Left kidney (tissue), 2 donors: ENCODE measurements around the gene NFKBIL1. TPM values are rescaled to one million over a fixed set of nuclear protein-coding genes. Genes with fewer than 3 reads are reported as not detected.

Experiments used
- DNase-seq: peaks from one replicate; pipeline ENCODE4 v3.0.0-alpha.2; 2013
- polyA plus RNA-seq: library from polyadenylated mRNA; unstranded; fragments of 120-200 nt; gene quantifications from one replicate; pipeline ENCODE4 v1.2.1, GENCODE V29; 2013; ENCODE audit not compliant: insufficient read length

NFKBIL1 gene
- polyA plus RNA-seq, 1 donor, result 15.7 TPM

DNA sequence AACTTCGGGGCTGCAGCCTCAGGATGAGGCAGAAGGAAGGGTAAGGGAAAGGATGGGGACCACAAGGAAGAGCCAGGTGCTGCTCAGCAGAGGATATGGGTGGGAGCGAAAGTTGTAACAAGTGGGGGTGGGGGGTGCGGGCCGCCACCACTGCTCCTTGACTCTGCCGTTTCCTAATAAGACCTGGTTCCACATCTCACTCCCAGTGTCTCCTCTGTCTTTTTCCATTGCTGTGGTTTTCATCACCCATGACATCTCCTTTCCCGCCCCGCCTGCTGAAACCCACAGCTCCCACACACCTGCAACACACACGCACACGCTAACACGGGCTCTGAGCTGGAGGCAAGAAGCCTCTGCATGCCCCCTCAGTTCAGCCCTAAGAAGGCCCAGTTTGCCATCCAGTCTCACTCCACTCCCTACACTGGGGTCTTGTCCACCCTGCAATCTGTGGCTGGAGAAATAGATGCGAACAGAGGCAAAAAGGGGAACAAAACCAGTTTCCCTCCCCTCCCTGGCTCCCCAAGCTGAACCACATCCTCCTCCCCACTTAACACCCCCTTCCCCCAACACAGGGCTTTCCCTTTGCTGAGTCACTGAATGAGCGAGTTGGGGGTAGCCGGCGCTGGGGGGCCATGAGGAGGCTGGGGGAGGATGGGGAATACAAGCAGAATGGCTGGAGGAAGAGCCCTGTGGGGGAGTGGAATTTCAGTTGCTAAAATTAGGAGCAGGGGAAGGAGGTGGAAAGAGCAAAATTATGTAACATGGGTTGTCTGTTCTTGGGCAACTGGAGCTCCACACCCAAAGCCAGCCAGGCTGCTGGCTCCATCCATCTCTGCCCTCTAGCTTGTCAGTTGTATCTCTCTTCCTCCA is 11.5 kb downstream of the NFKBIL1 start:
- no peak for DNase-seq

DNA sequence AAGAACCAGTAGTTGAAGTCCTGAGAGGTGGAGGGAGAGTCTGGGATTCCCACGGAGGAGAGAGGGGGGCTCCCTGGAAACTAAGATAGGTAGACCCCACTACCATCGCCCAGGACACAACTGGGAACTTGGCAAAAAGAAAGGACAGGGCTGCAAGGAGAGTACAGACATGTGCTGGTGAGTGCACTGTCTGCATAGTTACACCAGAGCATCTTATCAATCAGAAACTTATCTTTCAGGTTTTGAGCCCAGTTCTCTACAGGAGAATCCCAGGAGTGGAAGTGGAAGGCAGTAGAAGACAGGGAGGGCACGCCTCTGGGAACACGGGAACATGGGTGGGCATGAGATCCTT is 12.2 kb downstream of the NFKBIL1 start:
- DNase-seq, result no peak

DNA sequence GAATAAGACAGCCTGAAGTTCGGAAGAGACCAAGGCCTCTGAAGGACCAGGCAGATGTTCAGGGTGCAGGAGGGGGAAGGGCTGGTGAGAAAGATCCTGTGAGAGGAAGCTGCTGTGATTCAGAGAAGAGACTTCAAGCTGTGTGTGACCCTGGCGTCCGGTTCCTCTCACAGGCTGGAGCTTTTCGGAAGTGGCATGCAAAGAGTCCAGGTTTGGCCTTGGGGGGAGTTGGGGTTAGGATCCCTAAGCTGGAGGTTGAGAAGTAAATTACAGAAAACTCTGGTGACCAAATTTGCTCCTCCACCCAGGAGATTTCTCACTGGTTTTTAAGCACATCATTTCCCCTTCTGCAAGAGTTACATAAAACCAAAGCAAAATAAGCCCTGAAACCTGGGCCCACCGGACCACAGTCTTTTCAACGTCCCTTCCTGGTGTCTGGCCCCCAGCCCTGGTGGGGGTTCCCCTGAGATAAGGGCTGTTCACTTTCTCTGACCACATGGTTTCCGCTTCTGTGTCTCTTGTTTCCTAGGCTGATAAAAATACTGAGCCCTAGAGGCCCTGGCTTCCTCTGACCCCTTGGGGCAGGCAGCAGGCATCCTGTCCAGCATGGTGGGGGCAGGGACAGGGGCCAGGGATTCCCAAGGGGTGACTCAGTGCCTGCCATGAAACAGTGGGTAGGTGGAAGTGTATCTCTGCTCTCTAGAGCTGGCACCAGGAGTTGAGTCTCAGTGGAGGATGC is 12.7 kb downstream of the NFKBIL1 start:
- DNase-seq, result no peak

DNA sequence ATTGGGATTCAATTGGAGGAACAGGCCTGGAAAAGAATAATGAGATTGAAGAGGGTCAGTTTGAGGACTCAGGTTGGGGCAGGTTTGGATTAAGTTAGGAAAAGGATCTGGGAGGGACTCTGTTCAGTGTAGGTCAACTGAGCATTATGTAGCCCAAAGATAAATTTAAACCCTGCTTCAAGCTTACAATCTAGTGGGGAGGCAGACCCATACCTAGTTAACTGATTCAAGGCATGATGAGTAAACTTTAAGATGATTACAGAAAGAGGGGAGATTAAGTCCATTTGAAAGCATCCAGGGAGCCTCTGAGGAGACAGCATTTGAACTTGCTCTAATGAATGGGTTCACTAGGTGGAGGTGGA is 13.3 kb downstream of the NFKBIL1 start:
- DNase-seq, result no peak

DNA sequence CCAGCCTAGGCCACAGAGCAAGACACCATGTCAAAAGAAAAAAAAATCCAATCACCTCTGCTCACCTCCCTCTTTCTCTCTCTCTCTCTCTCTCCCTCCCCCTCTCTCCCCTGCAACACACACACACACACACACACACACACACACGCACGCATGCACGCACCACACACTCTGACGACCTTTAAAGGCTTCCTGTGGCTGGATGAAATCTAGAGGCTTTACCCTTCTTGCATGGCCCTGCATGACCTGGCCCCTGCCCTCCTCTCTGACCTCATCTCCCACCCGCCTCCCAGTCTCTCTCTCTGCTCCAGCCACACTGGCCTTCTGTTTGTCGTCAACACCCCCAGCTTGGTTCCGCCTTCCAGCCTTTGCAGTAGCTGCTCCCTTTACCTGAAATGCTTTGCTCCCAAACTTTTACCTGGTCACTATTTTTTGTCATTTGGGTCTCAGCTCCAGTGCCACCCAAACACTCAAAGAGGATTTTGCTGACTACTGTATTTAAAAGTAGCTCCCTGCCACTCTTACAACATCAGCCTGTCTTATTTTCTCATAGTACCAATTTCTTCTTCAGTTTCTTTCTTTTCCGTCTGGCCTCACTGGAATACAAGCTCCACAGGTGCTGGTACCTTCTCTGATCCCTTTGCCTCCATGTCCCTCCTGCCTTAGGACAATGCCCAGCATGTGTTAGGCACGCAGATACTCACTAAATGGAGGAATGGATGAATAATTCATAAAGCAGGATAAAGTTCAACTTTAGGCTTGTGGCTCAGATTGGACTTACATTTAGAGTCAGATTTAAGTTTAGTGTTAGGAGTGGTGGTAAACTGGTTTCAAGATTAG is 20.3 kb downstream of the NFKBIL1 start:
- no peak for DNase-seq

DNA sequence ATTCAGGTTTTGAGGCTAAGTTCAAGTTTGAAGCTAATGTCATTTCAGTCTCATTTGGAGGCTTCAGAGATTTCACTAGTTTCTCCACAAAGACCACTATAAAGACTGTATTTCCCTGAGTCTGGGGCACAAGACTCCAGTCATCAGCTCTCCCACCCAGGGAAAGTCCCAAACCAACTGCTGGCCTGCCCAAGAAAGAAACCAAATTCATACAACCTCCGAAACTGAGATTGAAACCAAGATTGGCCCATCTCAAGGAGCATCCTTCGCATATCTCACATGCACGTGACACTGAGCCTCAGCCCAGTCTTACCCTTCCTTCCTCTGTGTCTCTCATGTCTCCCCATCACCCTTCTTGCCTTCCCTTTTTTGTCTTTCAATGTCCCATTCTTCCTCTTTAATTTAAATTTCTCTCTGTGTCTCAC is 21.1 kb downstream of the NFKBIL1 start:
- no peak for DNase-seq

DNA sequence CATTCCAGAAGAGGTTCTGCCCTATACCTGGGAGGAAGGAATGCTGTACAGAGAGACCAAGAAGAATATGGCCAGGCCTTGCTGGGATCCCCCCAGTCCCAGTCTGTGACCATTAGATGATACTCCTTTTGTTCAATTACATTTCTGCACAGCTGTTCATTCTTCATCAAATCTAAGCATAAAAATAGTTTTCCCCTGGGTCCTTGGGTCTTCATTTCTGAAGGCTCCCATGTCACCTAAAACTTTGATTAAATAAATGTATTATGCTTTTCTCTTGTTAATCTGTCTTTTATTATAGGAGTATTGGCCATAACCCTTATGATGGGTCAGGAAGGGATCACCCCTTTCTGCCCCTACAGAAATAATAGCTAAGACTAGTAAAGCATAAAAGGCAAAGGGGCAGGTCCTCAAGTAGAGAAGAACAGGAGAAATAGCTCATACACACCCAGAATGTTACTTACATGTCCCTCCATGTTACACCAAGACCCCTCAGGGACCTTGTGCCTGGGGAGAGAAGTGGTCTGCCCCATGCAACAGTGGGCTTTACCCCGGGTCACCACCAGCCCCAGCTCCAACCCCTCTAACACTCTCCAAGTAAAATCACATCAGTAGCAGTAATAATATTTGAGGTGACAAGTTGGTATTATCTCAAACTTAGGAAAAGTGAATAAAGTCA is 22.6 kb downstream of the NFKBIL1 start:
- no peak for DNase-seq

DNA sequence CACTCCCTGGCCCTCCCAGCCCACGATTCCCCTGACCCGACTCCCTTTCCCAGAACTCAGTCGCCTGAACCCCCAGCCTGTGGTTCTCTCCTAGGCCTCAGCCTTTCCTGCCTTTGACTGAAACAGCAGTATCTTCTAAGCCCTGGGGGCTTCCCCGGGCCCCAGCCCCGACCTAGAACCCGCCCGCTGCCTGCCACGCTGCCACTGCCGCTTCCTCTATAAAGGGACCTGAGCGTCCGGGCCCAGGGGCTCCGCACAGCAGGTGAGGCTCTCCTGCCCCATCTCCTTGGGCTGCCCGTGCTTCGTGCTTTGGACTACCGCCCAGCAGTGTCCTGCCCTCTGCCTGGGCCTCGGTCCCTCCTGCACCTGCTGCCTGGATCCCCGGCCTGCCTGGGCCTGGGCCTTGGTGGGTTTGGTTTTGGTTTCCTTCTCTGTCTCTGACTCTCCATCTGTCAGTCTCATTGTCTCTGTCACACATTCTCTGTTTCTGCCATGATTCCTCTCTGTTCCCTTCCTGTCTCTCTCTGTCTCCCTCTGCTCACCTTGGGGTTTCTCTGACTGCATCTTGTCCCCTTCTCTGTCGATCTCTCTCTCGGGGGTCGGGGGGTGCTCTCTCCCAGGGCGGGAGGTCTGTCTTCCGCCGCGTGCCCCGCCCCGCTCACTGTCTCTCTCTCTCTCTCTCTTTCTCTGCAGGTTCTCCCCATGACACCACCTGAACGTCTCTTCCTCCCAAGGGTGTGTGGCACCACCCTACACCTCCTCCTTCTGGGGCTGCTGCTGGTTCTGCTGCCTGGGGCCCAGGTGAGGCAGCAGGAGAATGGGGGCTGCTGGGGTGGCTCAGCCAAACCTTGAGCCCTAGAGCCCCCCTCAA is 24.9 kb downstream of the NFKBIL1 start, which contains the start of gene LTA:
Gene LTA, plus strand, starts transcription at position 249 of the 871 bp plus-strand sequence. Its CDS starts 454 bp downstream, at position 703.
- no peak for DNase-seq

DNA sequence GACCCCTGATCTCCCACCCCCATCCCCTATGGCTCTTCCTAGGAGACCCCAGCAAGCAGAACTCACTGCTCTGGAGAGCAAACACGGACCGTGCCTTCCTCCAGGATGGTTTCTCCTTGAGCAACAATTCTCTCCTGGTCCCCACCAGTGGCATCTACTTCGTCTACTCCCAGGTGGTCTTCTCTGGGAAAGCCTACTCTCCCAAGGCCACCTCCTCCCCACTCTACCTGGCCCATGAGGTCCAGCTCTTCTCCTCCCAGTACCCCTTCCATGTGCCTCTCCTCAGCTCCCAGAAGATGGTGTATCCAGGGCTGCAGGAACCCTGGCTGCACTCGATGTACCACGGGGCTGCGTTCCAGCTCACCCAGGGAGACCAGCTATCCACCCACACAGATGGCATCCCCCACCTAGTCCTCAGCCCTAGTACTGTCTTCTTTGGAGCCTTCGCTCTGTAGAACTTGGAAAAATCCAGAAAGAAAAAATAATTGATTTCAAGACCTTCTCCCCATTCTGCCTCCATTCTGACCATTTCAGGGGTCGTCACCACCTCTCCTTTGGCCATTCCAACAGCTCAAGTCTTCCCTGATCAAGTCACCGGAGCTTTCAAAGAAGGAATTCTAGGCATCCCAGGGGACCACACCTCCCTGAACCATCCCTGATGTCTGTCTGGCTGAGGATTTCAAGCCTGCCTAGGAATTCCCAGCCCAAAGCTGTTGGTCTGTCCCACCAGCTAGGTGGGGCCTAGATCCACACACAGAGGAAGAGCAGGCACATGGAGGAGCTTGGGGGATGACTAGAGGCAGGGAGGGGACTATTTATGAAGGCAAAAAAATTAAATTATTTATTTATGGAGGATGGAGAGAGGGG is 26.1 kb downstream of the NFKBIL1 start:
- no peak for DNase-seq

DNA sequence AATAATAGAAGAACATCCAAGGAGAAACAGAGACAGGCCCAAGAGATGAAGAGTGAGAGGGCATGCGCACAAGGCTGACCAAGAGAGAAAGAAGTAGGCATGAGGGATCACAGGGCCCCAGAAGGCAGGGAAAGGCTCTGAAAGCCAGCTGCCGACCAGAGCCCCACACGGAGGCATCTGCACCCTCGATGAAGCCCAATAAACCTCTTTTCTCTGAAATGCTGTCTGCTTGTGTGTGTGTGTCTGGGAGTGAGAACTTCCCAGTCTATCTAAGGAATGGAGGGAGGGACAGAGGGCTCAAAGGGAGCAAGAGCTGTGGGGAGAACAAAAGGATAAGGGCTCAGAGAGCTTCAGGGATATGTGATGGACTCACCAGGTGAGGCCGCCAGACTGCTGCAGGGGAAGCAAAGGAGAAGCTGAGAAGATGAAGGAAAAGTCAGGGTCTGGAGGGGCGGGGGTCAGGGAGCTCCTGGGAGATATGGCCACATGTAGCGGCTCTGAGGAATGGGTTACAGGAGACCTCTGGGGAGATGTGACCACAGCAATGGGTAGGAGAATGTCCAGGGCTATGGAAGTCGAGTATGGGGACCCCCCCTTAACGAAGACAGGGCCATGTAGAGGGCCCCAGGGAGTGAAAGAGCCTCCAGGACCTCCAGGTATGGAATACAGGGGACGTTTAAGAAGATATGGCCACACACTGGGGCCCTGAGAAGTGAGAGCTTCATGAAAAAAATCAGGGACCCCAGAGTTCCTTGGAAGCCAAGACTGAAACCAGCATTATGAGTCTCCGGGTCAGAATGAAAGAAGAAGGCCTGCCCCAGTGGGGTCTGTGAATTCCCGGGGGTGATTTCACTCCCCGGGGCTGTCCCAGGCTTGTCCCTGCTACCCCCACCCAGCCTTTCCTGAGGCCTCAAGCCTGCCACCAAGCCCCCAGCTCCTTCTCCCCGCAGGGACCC is 27.0 kb downstream of the NFKBIL1 start:
- no peak for DNase-seq

DNA sequence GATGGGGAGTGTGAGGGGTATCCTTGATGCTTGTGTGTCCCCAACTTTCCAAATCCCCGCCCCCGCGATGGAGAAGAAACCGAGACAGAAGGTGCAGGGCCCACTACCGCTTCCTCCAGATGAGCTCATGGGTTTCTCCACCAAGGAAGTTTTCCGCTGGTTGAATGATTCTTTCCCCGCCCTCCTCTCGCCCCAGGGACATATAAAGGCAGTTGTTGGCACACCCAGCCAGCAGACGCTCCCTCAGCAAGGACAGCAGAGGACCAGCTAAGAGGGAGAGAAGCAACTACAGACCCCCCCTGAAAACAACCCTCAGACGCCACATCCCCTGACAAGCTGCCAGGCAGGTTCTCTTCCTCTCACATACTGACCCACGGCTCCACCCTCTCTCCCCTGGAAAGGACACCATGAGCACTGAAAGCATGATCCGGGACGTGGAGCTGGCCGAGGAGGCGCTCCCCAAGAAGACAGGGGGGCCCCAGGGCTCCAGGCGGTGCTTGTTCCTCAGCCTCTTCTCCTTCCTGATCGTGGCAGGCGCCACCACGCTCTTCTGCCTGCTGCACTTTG is 28.0 kb downstream of the NFKBIL1 start, which contains the start of gene TNF:
Gene TNF, plus strand, starts transcription at position 231 of the 567 bp plus-strand sequence. Its CDS starts 177 bp downstream, at position 408.
- no peak for DNase-seq

DNA sequence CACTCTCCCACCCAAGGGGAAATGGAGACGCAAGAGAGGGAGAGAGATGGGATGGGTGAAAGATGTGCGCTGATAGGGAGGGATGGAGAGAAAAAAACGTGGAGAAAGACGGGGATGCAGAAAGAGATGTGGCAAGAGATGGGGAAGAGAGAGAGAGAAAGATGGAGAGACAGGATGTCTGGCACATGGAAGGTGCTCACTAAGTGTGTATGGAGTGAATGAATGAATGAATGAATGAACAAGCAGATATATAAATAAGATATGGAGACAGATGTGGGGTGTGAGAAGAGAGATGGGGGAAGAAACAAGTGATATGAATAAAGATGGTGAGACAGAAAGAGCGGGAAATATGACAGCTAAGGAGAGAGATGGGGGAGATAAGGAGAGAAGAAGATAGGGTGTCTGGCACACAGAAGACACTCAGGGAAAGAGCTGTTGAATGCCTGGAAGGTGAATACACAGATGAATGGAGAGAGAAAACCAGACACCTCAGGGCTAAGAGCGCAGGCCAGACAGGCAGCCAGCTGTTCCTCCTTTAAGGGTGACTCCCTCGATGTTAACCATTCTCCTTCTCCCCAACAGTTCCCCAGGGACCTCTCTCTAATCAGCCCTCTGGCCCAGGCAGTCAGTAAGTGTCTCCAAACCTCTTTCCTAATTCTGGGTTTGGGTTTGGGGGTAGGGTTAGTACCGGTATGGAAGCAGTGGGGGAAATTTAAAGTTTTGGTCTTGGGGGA is 28.7 kb downstream of the NFKBIL1 start:
- DNase-seq, result no peak

DNA sequence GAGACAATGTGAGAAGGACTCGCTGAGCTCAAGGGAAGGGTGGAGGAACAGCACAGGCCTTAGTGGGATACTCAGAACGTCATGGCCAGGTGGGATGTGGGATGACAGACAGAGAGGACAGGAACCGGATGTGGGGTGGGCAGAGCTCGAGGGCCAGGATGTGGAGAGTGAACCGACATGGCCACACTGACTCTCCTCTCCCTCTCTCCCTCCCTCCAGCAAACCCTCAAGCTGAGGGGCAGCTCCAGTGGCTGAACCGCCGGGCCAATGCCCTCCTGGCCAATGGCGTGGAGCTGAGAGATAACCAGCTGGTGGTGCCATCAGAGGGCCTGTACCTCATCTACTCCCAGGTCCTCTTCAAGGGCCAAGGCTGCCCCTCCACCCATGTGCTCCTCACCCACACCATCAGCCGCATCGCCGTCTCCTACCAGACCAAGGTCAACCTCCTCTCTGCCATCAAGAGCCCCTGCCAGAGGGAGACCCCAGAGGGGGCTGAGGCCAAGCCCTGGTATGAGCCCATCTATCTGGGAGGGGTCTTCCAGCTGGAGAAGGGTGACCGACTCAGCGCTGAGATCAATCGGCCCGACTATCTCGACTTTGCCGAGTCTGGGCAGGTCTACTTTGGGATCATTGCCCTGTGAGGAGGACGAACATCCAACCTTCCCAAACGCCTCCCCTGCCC is 29.6 kb downstream of the NFKBIL1 start:
- DNase-seq, result no peak

DNA sequence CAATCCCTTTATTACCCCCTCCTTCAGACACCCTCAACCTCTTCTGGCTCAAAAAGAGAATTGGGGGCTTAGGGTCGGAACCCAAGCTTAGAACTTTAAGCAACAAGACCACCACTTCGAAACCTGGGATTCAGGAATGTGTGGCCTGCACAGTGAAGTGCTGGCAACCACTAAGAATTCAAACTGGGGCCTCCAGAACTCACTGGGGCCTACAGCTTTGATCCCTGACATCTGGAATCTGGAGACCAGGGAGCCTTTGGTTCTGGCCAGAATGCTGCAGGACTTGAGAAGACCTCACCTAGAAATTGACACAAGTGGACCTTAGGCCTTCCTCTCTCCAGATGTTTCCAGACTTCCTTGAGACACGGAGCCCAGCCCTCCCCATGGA is 30.2 kb downstream of the NFKBIL1 start:
- no peak for DNase-seq

DNA sequence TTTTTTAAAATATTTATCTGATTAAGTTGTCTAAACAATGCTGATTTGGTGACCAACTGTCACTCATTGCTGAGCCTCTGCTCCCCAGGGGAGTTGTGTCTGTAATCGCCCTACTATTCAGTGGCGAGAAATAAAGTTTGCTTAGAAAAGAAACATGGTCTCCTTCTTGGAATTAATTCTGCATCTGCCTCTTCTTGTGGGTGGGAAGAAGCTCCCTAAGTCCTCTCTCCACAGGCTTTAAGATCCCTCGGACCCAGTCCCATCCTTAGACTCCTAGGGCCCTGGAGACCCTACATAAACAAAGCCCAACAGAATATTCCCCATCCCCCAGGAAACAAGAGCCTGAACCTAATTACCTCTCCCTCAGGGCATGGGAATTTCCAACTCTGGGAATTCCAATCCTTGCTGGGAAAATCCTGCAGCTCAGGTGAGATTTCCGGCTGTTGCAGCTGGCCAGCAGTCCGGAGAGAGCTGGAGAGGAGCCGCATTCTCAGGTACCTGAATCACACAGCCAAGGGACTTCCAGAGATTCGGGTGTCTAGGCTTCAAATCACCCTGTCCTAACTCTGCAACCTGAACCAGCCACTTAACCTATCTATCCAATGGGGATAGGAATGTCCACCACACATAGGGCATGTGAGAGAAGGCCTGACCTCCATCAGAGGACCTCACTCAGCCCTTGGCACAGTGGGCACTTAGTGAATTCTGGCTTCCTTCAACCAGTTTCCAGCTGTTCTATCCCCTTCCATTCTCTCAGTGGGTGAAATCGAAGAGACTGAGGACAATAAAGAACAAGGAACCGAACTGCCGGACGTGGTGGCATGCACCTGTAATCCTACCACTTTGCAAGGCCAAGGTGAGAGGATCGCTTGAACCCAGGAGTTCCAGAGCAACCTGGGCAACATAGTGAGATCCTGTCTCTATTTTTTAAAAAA is 31.0 kb downstream of the NFKBIL1 start:
- DNase-seq, result no peak

DNA sequence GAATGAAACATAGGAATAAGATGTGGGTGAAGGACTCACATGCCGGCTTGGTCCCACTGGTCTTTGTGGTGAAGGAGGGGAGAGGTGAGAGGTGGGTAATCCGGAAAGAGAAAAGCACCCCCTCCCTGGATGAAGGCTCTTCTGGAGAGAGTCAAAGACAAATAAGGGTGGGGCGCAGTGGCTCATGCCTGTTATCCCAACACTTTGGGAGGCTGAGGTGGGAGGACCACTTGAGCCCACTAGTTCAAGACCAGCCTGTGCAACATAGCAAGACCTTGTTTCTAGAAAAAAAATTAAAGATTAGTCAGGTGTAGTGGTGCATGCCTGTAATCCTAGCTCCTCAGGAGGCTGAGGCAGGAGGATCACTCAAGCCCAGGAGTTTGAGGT is 31.7 kb downstream of the NFKBIL1 start:
- DNase-seq, result no peak
